Measurements from ENCODE around the gene DPEP2NB. TPM values are rescaled to one million over a fixed set of nuclear protein-coding genes. Genes with fewer than 3 reads are reported as not detected.
"Not testable (repeated sequence)": the region's sequence is repeated elsewhere in the genome, so short reads cannot be mapped to it uniquely, and the experiment has no call there.

The DPEP2NB gene
- total RNA-seq: not detected
- long read RNA-seq: 0 reads

GRCh38 chr16:68015681-68016080 is at the start of gene DPEP2NB:
Gene DPEP2NB (minus strand): TSS chr16:68015911. CDS start chr16:68015770, 141 bp downstream.
- DNase-seq (no peak), ATAC-seq (no peak)
- intact Hi-C loops (cut with DNase I, micrococcal nuclease): no loop called here

GRCh38 chr16:68064791-68065365 is 49.2 kb upstream of the DPEP2NB start:
- ATAC-seq (peak; percentile 57), DNase-seq (peak; percentile 53 to 78)
- intact Hi-C loops (cut with DNase I, micrococcal nuclease): no loop called here

GRCh38 chr16:68062910-68063393 is 47.2 kb upstream of the DPEP2NB start:
- no peak for DNase-seq
- intact Hi-C loops (cut with DNase I, micrococcal nuclease): no loop called here
- no peak for ATAC-seq

GRCh38 chr16:68061396-68061795 is 45.7 kb upstream of the DPEP2NB start:
- ATAC-seq (no peak), DNase-seq (no peak)
- intact Hi-C loops (cut with DNase I, micrococcal nuclease): no loop called here

GRCh38 chr16:68059804-68060203 is 44.1 kb upstream of the DPEP2NB start:
- intact Hi-C loops (cut with DNase I, micrococcal nuclease): no loop called here
- no peak for DNase-seq

GRCh38 chr16:68055395-68055794 is 39.7 kb upstream of the DPEP2NB start:
- intact Hi-C loops (cut with DNase I, micrococcal nuclease): no loop called here
- ATAC-seq (no peak), DNase-seq (no peak)

More at GRCh38 chr16:68059804-68060203, 44.1 kb upstream of the DPEP2NB start:
- ATAC-seq: no peak

GRCh38 chr16:68049449-68049848 is 33.7 kb upstream of the DPEP2NB start:
- ATAC-seq: no peak
- DNase-seq: no peak
- intact Hi-C loops (cut with DNase I, micrococcal nuclease): no loop called here

- no peak for DNase-seq
- intact Hi-C loops (cut with DNase I, micrococcal nuclease): no loop called here
- no peak for ATAC-seq
These were observed 32.3 kb upstream of the DPEP2NB start for GRCh38 chr16:68047987-68048386.

GRCh38 chr16:68046106-68046505 is 30.4 kb upstream of the DPEP2NB start:
- ATAC-seq (no peak), DNase-seq (no peak)
- intact Hi-C loops (cut with DNase I, micrococcal nuclease): no loop called here

GRCh38 chr16:68041783-68042182 is 26.1 kb upstream of the DPEP2NB start:
- DNase-seq: no peak
- no peak for ATAC-seq
- intact Hi-C loops (cut with DNase I, micrococcal nuclease): no loop called here

GRCh38 chr16:68040506-68041288 is 25.0 kb upstream of the DPEP2NB start:
- peak; percentile 99 for ATAC-seq
- peak; percentile 77 to 91 for DNase-seq
- intact Hi-C loops (cut with DNase I, micrococcal nuclease): no loop called here

- ATAC-seq (no peak), DNase-seq (no peak)
- intact Hi-C loops (cut with DNase I, micrococcal nuclease): no loop called here
These were observed 22.3 kb upstream of the DPEP2NB start for GRCh38 chr16:68037841-68038597.

GRCh38 chr16:68035227-68035626 is 19.5 kb upstream of the DPEP2NB start:
- ATAC-seq (no peak), DNase-seq (no peak)
- intact Hi-C loops (cut with DNase I, micrococcal nuclease): no loop called here

- no peak for DNase-seq
- intact Hi-C loops (cut with DNase I, micrococcal nuclease): no loop called here
- no peak for ATAC-seq
These were observed 17.4 kb upstream of the DPEP2NB start for GRCh38 chr16:68033101-68033500.

- intact Hi-C loops (cut with DNase I, micrococcal nuclease): no loop called here
- DNase-seq (no peak), ATAC-seq (peak; percentile 93)
These were observed 16.2 kb upstream of the DPEP2NB start for GRCh38 chr16:68031951-68032350.

GRCh38 chr16:68030108-68030507 is 14.4 kb upstream of the DPEP2NB start:
- DNase-seq; ATAC-seq; intact Hi-C loops (cut with DNase I, micrococcal nuclease): not testable (repeated sequence)

- intact Hi-C loops (cut with DNase I, micrococcal nuclease): no loop called here
- ATAC-seq (no peak), DNase-seq (no peak)
These were observed 13.3 kb upstream of the DPEP2NB start for GRCh38 chr16:68028996-68029395.

- peak; percentile 85 to 96 for DNase-seq
- ATAC-seq: peak; percentile 98
- intact Hi-C loops (cut with DNase I, micrococcal nuclease): no loop called here
These were observed 7.2 kb upstream of the DPEP2NB start, which contains the start of the genes DDX28 and DUS2 for GRCh38 chr16:68022728-68023537. Gene DDX28 (minus strand): TSS chr16:68023232. CDS start chr16:68023202, 30 bp downstream. Gene DUS2 (plus strand): TSS chr16:68023284. CDS start chr16:68038024, 14,740 bp downstream.

Measured in left colon (tissue), 2 donors.